ENCODE results near the gene RIBC2.
"Not testable (repeated sequence)": the region's sequence is repeated elsewhere in the genome, so short reads cannot be mapped to it uniquely, and the experiment has no call there.

Gene RIBC2

DNA sequence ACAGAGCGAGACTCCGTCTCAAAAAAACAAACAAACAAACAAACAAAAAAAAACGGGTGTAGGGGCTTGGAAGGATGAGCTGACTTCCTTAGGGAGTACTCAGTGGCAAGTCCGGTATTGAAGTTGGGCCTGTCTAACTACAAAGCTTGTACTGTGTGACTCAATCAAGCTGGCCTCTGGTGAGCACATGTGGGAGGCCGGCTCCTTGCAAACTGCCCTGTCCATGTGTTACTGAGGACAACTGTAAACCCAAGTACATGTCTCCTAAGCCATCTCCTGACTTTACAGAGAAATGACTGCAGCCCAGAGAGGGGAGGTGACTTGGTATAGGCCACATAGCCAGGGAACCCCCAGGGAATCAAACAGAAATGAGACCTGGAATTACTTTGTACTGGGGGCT lies 11.6 kb downstream of the RIBC2 start:
- no peak for DNase-seq

DNA sequence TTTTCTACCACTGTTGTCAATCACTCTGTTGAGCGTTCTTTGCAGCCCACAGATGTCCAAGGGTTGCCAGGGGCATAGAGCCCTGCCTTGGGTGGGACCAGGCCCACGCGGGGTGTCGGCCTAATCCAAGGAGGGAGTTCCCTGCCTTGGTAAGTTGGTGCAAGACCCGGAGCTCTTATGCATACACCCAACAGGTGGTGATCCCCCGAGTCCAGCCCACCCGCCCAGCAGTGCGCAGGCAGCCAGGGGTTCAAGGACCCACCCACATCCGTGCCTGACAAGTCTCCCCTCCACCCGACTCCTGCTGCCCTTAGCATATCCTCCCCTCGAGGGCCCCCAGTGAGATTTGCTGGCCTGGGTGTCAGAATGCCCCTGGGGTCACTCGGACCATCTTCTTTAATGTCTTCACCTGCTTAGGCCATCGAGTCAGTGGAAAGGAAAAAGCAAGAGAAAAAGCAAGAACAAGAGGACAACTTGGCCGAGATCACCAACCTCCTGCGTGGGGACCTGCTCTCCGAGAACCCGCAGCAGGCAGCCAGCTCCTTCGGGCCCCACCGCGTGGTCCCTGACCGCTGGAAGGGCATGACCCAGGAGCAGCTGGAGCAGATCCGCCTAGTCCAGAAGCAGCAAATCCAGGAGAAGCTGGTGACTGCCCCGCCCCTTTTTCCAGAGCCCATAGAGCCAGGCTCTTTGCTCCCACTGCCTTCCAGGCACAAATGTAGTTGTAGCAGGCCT lies 12.2 kb downstream of the RIBC2 start:
- DNase-seq = no peak

GRCh38 chr22:45426387-45426786 lies 12.9 kb downstream of the RIBC2 start:
- no peak for DNase-seq

DNA sequence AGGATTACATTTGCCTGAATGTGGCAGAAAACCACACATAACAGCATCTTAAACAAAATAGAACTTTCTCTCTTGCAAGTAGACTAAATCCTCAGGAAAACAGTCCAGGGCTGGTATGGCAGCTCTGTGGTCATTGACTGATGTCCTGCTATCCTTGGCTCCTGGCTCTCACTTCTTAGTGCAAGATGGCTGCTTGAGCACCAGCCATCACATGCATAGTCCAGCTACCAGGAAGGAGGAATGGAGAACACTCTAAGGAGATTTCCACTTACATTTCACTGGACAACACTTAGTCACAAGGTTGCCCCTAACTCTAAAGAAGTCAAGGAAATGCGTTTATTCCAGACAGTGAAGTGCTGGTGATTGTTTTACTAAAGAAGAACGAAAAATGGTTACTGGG lies 13.6 kb downstream of the RIBC2 start:
- DNase-seq = no peak

GRCh38 chr22:45428391-45429385 lies 15.2 kb downstream of the RIBC2 start:
- no peak for DNase-seq

DNA sequence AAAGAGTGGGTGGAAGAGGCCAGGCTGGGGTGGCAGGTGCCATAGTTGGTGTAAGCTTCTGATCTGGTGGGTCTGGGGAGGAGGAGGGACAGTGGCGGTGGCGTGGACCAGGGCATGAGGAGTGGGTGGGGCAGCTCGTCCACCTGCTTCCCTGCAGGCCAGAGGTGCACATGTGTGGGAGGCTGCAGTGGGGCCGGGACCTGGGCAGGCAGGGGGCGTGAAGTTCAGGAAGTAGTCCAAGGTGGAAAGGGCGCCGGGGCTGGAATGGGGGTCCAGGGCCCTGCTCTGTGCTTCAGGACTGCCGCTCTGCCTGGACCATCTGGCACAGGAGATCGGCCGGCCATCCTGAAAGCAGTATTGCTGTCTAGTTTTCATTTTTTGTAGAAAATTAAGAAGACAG lies 15.9 kb downstream of the RIBC2 start:
- no peak for DNase-seq

- DNase-seq = no peak
These were observed 16.7 kb downstream of the RIBC2 start for GRCh38 chr22:45429981-45430775.

DNA sequence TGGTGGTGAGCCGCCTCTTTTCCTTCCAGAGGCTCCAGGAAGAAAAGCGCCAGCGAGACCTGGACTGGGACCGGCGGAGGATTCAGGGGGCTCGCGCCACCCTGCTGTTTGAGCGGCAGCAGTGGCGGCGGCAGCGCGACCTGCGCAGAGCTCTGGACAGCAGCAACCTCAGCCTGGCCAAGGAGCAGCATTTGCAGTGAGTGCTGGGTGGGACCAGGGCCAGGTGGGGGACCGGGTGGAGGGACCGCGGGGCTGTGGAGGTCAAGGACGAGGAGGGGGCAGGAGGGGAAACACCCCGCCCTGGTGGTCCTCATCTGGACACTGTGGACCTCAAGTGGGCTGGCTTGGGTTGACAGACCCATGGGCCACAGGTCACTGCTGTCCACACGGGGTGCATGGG lies 17.4 kb downstream of the RIBC2 start:
- no peak for DNase-seq

DNA sequence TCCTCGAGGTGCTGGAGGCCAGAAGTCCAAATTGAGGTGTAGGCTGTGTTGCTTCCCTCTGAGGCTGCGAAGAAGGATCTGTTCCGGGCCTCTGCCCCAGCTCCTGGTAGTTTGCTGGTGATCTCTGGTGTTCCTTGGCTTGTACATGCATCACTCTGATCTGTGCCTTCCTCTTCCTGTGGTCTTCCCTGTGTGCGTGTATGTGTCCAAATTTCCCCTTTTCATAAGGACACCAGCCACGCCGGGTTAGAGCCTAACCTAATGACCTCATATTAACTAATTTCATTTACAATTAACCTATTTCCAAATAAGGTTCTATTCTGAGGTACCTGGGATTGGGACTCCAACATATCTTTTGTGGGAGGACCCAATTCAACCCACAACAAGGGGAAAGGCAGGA lies 21.5 kb downstream of the RIBC2 start:
- no peak for DNase-seq

GRCh38 chr22:45435544-45436139 lies 22.1 kb downstream of the RIBC2 start:
- DNase-seq = peak; percentile 50

GRCh38 chr22:45436871-45437517 lies 23.5 kb downstream of the RIBC2 start:
- DNase-seq = not testable (repeated sequence)

- DNase-seq = no peak
These were observed 24.8 kb downstream of the RIBC2 start for GRCh38 chr22:45438336-45438735.

- DNase-seq = not testable (repeated sequence)
These were observed 27.2 kb downstream of the RIBC2 start for GRCh38 chr22:45440688-45441087.

DNA sequence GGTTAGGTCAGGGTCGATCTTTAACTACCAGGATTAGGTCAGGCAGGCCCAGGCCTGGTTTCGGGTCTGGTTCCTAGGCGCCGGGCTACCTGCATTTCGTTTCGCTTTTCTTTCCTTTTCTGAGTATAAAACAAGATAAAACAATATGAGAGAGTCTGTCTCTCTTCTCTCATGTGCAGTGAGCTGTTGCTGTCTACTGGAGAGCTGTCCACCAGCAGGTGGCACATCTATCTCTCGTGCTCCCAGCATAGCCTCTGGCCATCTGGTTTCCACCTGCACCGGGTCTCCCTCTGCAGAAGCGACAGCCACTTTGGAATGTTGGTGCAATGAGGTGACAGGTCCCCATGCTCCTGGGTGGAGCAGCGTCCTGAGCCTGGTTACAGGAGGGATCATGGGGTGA lies 27.6 kb downstream of the RIBC2 start:
- DNase-seq = no peak

DNA sequence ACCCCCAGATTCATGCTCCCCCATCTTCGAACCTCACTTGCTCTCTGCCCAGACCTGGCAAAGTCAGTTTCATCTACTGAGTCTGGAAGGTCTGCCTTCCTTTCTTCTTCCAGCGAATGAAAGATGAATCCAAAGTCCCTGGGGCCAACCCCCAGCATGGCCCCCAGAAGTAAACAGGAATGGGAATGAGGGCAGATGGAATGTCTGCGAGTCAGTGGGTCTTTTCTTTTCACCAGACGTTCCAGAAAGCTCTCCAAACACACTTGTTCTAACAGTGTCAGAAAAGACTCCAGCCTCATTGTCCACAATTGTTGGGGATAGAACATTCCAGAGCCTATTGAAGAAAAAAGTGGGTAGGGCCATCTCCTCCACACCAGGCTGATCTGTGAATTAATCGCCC lies 28.6 kb downstream of the RIBC2 start:
- no peak for DNase-seq

DNA sequence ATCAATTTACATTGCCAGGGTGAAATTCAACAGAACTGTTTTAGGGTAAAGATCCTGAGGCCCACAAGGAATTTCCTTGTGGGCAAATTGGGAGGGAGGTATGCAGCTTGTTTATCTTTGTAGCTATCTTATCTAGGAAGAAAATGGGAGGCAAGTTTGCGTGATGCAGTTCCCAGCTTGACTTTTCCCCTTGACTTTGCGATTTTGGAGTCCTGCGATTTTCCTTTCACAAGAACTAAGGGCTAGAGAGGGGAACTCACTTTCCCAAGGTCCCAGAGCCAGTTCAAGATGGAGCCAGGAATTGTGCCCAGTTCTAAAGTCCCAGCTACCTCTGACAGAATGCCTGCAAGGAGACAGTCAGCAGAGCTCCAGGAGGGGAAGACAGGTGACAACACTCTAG lies 30.7 kb downstream of the RIBC2 start:
- no peak for DNase-seq

DNA sequence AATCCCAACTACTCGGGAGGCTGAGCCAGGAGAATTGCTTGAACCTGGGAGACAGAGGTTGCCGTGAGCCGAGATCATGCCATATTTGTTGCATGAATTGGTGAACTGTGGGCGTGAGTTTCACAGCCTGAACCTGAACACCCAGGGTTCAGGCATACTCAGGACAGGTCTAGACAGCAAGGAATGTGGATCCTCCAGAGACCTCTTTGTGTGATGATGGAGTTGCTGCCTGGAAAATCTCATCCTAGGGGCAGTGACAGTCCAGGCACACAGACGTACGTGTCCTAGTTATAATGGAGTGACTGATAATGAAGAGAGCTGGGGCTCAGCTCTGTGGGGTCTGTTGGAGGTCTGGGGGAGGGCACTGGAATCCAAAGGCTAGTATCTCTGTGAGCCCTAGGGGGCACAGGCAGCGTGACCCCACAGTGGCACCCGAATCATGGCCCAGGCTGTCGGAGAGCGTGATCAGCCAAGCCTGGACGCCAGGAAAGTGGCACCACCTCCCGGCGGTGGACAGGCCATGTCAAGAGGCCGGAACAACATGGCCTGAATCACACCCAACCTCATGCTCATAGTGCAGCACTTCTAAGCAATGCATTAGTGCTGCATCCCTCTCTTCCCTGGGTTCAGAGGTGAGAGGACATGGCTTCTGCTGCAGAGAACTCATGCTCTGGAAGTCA lies 31.7 kb downstream of the RIBC2 start:
- DNase-seq = no peak

- no peak for DNase-seq
These were observed 32.7 kb downstream of the RIBC2 start for GRCh38 chr22:45446216-45446615.

- not testable (repeated sequence) for DNase-seq
These were observed 34.1 kb downstream of the RIBC2 start for GRCh38 chr22:45447596-45447995.

GRCh38 chr22:45448431-45448830 lies 34.9 kb downstream of the RIBC2 start:
- no peak for DNase-seq

DNA sequence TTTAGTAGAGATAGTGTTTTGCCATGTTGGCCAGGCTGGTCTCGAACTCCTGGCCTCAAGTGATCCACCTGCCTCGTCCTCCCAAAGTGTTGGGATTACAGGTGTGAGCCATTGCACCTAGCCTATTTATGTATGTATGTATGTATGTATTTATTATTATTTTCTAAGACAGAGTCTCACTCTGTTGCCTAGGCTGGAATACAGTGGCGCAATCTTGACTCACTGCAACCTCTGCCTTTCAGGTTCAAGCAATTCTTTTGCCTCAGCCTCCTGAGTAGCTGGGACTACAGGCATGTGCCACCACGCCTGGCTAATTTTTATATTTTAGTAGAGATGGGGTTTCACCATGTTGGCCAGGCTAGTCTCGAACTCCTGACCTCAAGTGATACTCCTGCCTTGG lies 35.9 kb downstream of the RIBC2 start:
- DNase-seq = not testable (repeated sequence)
